K562 (cell line): Measurements from ENCODE around the gene SPATA12. TPM values are rescaled to one million over a fixed set of nuclear protein-coding genes. Genes with fewer than 3 reads are reported as not detected.

ENCODE experiments used
- ATAC-seq: fragments of 200-7000 bp; cut with Tn5 transposase; 3 replicates; pipeline ENCODE4 v1.9.1; 2020; ENCODE audit warnings: moderate library complexity
- BruUV-seq: library from RNA; stranded (reverse); fragments of 400-500 nt; replicated peaks from 2 replicates; lab custom pipeline; 2021; lab: Mats Ljungman, UMichigan
- CTCF ChIA-PET: fragments of 300-600 bp; formaldehyde crosslinking; extraction: SDS; loops from one replicate; lab custom pipeline; 2021; ENCODE audit warnings: low intra/inter-chr PET ratio; lab: Yijun Ruan, JAX
- POLR2A ChIA-PET: fragments of 300-600, 350-650 bp; sonication (Branson Sonifier 250); formaldehyde crosslinking; extraction: SDS; loops from one replicate; lab custom pipeline; 2021; ENCODE audit warnings: antibody characterized with exemption, inconsistent platforms; lab: Yijun Ruan, JAX
- DNase-seq, 4 experiments: peaks; one replicate each; pipeline versions ENCODE4 v3.0.0 to v3.0.0-alpha.2; 2011 to 2018; ENCODE audit warnings: low spot score in 3 of 4, mixed read lengths in 3 of 4; ENCODE audit errors: extremely low read depth in 1 of 4
- FAIRE-seq: peaks from 2 replicates; lab custom pipeline; 2011; peaks lifted over from hg19 to GRCh38; lab: Jason Lieb, UNC
- H2AFZ ChIP-seq: 2 replicates; pipeline ENCODE4 v1.6.0; 2011; ENCODE audit warnings: low read depth, low read length, control low read depth, inconsistent platforms
- H3K27ac ChIP-seq: fragments of 200-600 bp; 3 replicates; pipeline ENCODE4 v1.8.0; 2011; ENCODE audit warnings: low read depth, mild to moderate bottlenecking, control low read depth, inconsistent platforms, low read length, moderate library complexity, mixed read lengths; ENCODE audit errors: extremely low read depth
- H3K27me3 ChIP-seq, 2 experiments: fragments of 300-600 bp in 1 of 2; 2 replicates in 1 of 2; 3 replicates in 1 of 2; pipeline versions ENCODE4 v1.6.0 to v1.8.0; 2011; ENCODE audit warnings: inconsistent platforms in 2 of 2, low read length in 2 of 2, mild to moderate bottlenecking in 1 of 2, mixed read lengths in 1 of 2, moderate library complexity in 1 of 2; ENCODE audit not compliant: control insufficient read depth in 2 of 2, insufficient read depth in 2 of 2
- H3K36me3 ChIP-seq: fragments of 300-600 bp; 3 replicates; pipeline ENCODE4 v1.8.0; 2011; ENCODE audit warnings: mild to moderate bottlenecking, low read length, inconsistent platforms; ENCODE audit not compliant: control insufficient read depth, insufficient read depth
- H3K4me1 ChIP-seq, 2 experiments: fragments of 200-600 bp in 1 of 2; replicated peaks in 1 of 2; 2 replicates in 1 of 2; 3 replicates in 1 of 2; pipeline versions ENCODE4 v1.5.1 to v1.8.0; 2011; ENCODE audit warnings: inconsistent platforms in 2 of 2, low read length in 2 of 2, mild to moderate bottlenecking in 1 of 2, mixed read lengths in 1 of 2, moderate library complexity in 1 of 2; ENCODE audit not compliant: control insufficient read depth in 2 of 2, insufficient read depth in 2 of 2
- H3K4me2 ChIP-seq: 2 replicates; pipeline ENCODE4 v1.6.1; 2011; ENCODE audit warnings: low read length, control low read depth, inconsistent platforms, mixed read lengths; ENCODE audit not compliant: insufficient read depth
- H3K4me3 ChIP-seq: fragments of 200-600 bp; sonication (generic), shearing (Covaris generic); 2 replicates; pipeline ENCODE4 v1.5.1; 2016; ENCODE audit warnings: control low read depth, inconsistent platforms
- H3K79me2 ChIP-seq: fragments of 200-600 bp; 3 replicates; pipeline ENCODE4 v1.8.0; 2011; ENCODE audit warnings: low read length, inconsistent platforms; ENCODE audit not compliant: control insufficient read depth, insufficient read depth
- H3K9ac ChIP-seq, 2 experiments: 2 replicates each; pipeline versions ENCODE4 v1.6.0 to v1.6.1; 2011; ENCODE audit warnings: low read depth in 2 of 2, low read length in 2 of 2, control low read depth in 1 of 2, inconsistent platforms in 1 of 2, mild to moderate bottlenecking in 1 of 2, mixed read lengths in 1 of 2; ENCODE audit not compliant: insufficient read depth in 1 of 2
- H3K9me1 ChIP-seq: one replicate; pipeline ENCODE4 v1.6.0; 2011; ENCODE audit warnings: inconsistent platforms, mild to moderate bottlenecking, low read length, moderate library complexity; ENCODE audit not compliant: control insufficient read depth, insufficient read depth
- H3K9me3 ChIP-seq: replicated peaks from 2 replicates; pipeline ENCODE4 v1.5.1; 2011; ENCODE audit warnings: low read depth, low read length, inconsistent platforms; ENCODE audit not compliant: control insufficient read depth, insufficient read depth
- H4K20me1 ChIP-seq: replicated peaks from 2 replicates; pipeline ENCODE4 v1.6.1; 2011; ENCODE audit warnings: low read length, inconsistent platforms, mixed read lengths; ENCODE audit not compliant: control insufficient read depth, insufficient read depth
- ATF1 ChIP-seq, 2 experiments: fragments of 450-650 bp in 1 of 2; IDR thresholded peaks; 2 replicates each; pipeline ENCODE4 v1.6.1; 2016; ENCODE audit warnings: missing compliant biosample characterization in 1 of 2, missing genetic modification characterization in 1 of 2
- CCAR2 ChIP-seq: fragments of 200-400 bp; formaldehyde crosslinking; IDR thresholded peaks from 2 replicates; pipeline ENCODE4 v1.6.1; 2017; ENCODE audit warnings: mild to moderate bottlenecking, low read depth, low read length
- E2F1 ChIP-seq: sonication (generic); formaldehyde crosslinking; IDR thresholded peaks from 2 replicates; pipeline ENCODE4 v1.8.1; 2023; ENCODE audit warnings: mild to moderate bottlenecking, missing genetic modification reagents, moderate library complexity
- ESRRA ChIP-seq: fragments of 450-650 bp; IDR thresholded peaks from 2 replicates; pipeline ENCODE4 v1.6.1; 2014; ENCODE audit warnings: low read depth, mild to moderate bottlenecking, moderate library complexity, borderline replicate concordance
- GMEB1 ChIP-seq: fragments of 250-450 bp; sonication (Bioruptor Pico); IDR thresholded peaks from 2 replicates; pipeline ENCODE4 v1.4.0; 2020; ENCODE audit warnings: mild to moderate bottlenecking
- MAFK ChIP-seq: IDR thresholded peaks from 2 replicates; pipeline ENCODE4 v1.6.1; 2011; ENCODE audit warnings: low read length, improper control_type of control experiment
- MLX ChIP-seq, 2 experiments: fragments of 450-650 bp in 1 of 2; sonication (generic) in 1 of 2; formaldehyde crosslinking; conservative IDR thresholded peaks; 2 replicates each; pipeline versions ENCODE4 v1.4.0 to v1.8.1; 2020 to 2022; ENCODE audit warnings: mild to moderate bottlenecking in 1 of 2, missing genetic modification reagents in 1 of 2
- MTA2 ChIP-seq: fragments of 450-650 bp; IDR thresholded peaks from 2 replicates; pipeline ENCODE4 v1.6.1; 2016; ENCODE audit warnings: low read depth
- RBBP5 ChIP-seq: fragments of 200-600 bp; sonication (generic); IDR thresholded peaks from 2 replicates; pipeline ENCODE4 v1.6.1; 2012; ENCODE audit warnings: borderline replicate concordance, mild to moderate bottlenecking, low read length, control low read depth, inconsistent platforms; ENCODE audit not compliant: insufficient read depth, poor library complexity, severe bottlenecking
- TAL1 ChIP-seq: fragments of 450-650 bp; IDR thresholded peaks from 2 replicates; pipeline ENCODE4 v1.6.1; 2016; ENCODE audit warnings: mild to moderate bottlenecking
- THAP7 ChIP-seq: fragments of 250-450 bp; sonication (Bioruptor Pico); IDR thresholded peaks from 2 replicates; pipeline ENCODE4 v1.5.0; 2021
- ZNF280B ChIP-seq: fragments of 250-450 bp; sonication (Bioruptor Pico); IDR thresholded peaks from 2 replicates; pipeline ENCODE4 v1.5.1; 2021; ENCODE audit warnings: mild to moderate bottlenecking
- WGBS: fragments of 100-300 bp; shearing (Covaris generic); methylation state at CpG from one replicate; pipeline ENCODE4 v1.1.6; 2016; ENCODE audit warnings: low coverage, mixed read lengths; ENCODE audit not compliant: insufficient coverage; ENCODE audit errors: missing lambda C conversion rate; 5-methylcytosine and 5-hydroxymethylcytosine counted together
- in situ Hi-C: fragments of 300-500 bp; cut with MboI; formaldehyde crosslinking; loops from 4 replicates; pipeline ENCODE4 v1.15.0; 2018; ENCODE audit warnings: inconsistent platforms, mixed read lengths
- intact Hi-C: fragments of 100-400 bp; cut with micrococcal nuclease; formaldehyde crosslinking; loops from 2 replicates; pipeline ENCODE4 v1.14.2; 2022
- polyA plus RNA-seq, 8 experiments: library from polyadenylated mRNA; depleted of rRNA in 4 of 8; stranded (reverse) in 5 of 8; unstranded in 3 of 8; fragments of >200 nt; fragmentation: Nextera tagmentation in 2 of 8; fragmentation: Illumina TruSeq in 1 of 8; extraction: Ambion mirVana in 2 of 8; extraction: Trizol in 1 of 8; gene quantifications; 2 replicates each; pipeline versions ENCODE4 v1.2.1 to v1.2.3, GENCODE V29; 2011 to 2014; ENCODE audit warnings: inconsistent platforms in 1 of 8, missing spikeins in 1 of 8
- total RNA-seq, 7 experiments: library from RNA; depleted of rRNA in 6 of 7; stranded (reverse); fragments of >200 nt in 6 of 7; fragmentation: Illumina TruSeq in 2 of 7; extraction: Trizol in 2 of 7; gene quantifications; 2 replicates each; pipeline versions ENCODE4 v1.2.1 to v1.2.3, GENCODE V29; 2011 to 2021; ENCODE audit warnings: low replicate concordance in 1 of 7

SPATA12 gene
- total and polyA plus RNA-seq, 9 of the 15 experiments (the other 6 are each of a cell fraction or from before 2014, with no cell fraction given): not detected

- under 1% methylated on average over 39 of the region's 91 CpGs for WGBS
- TF ChIP-seq CCAR2 (no peak), E2F1 (CRISPR knock-in tag) (no peak), ZNF280B (CRISPR knock-in tag) (no peak), RBBP5 (peak; percentile 5), GMEB1 (CRISPR knock-in tag) (no peak), MLX (CRISPR knock-in tag; conservative IDR thresholded peaks at IDR 0.05) (no peak), MAFK (no peak), THAP7 (CRISPR knock-in tag) (no peak), MTA2 (no peak), ATF1 (CRISPR knock-in tag; IDR thresholded peaks at IDR 0.05) (no peak), ATF1 (tag; IDR thresholded peaks at IDR 0.05) (0 out of 2 replicates have a peak, but pooled peaks have one; percentile 14), TAL1 (no peak), ESRRA (peak; percentile 5; the same call in 1 of the 2 replicates)
These were observed 18.4 kb downstream of the SPATA12 start for GRCh38 chr3:57078635-57079473.

More at GRCh38 chr3:57078635-57079473, 18.4 kb downstream of the SPATA12 start:
- POLR2A ChIA-PET: no interaction called here
- Histone ChIP-seq H3K27me3 (no peaks in the 10 kb centered on the region), H3K9me1 (no peaks in the 10 kb centered on the region), H2AFZ (peak overlapping the region; percentile 91), H3K4me1 (peaks cover 0 to 17% of the 10 kb centered on the region in 2 experiments; a peak in 3 of 5 replicates), H3K4me2 (peak overlapping the region; percentile 80), H4K20me1 (no peaks in the 10 kb centered on the region), H3K9ac (peak overlapping the region; percentile 51 to 94; a peak in 3 of 4 replicates), H3K36me3 (no peaks in the 10 kb centered on the region), H3K4me3 (peak overlapping the region; percentile 53), H3K9me3 (no peaks in the 10 kb centered on the region), H3K79me2 (no peaks in the 10 kb centered on the region), H3K27ac (peak overlapping the region; percentile 30; the same call in 1 of the 3 replicates)
- CTCF ChIA-PET: no interaction called here
- in situ Hi-C loops (no loop called here), intact Hi-C loops (loop anchor here (5.0 kb wide), 1 partner anchor 72 kb away; no protein-coding TSS in a partner anchor)
- peak; percentile 64 to 91 (median 82) for DNase-seq
- no peak for FAIRE-seq
- BruUV-seq: TSS peak; percentile 48
- ATAC-seq: peak; percentile 80
